GM06990 (cell line): ENCODE data around the gene SMOC2.

ENCODE experiments used
- DNase-seq: peaks from one replicate; pipeline ENCODE4 v3.0.0-alpha.2; 2011; ENCODE audit not compliant: insufficient read length; ENCODE audit errors: extremely low read depth
- H3K27me3 ChIP-seq: replicated peaks from 2 replicates; pipeline ENCODE4 v1.6.0; 2011; ENCODE audit warnings: low read length; ENCODE audit not compliant: control insufficient read depth, insufficient read depth
- H3K36me3 ChIP-seq: 2 replicates; pipeline ENCODE4 v1.5.1; 2011; ENCODE audit warnings: low read length; ENCODE audit not compliant: control insufficient read depth, insufficient read depth
- H3K4me3 ChIP-seq: replicated peaks from 2 replicates; pipeline ENCODE4 v1.5.1; 2011; ENCODE audit warnings: low read depth, mild to moderate bottlenecking, control low read depth, low read length
- TF ChIP-seq, protein P1 (sequence below): IDR thresholded peaks from 2 replicates; pipeline ENCODE4 v1.5.1; 2011; ENCODE audit warnings: low read length, control low read depth, mild to moderate bottlenecking, inconsistent platforms; ENCODE audit not compliant: insufficient read depth, poor library complexity, severe bottlenecking

SMOC2 gene

GRCh38 chr6:168412456-168412855 is 28.5 kb upstream of the SMOC2 start:
- TF ChIP-seq, protein P1, sequence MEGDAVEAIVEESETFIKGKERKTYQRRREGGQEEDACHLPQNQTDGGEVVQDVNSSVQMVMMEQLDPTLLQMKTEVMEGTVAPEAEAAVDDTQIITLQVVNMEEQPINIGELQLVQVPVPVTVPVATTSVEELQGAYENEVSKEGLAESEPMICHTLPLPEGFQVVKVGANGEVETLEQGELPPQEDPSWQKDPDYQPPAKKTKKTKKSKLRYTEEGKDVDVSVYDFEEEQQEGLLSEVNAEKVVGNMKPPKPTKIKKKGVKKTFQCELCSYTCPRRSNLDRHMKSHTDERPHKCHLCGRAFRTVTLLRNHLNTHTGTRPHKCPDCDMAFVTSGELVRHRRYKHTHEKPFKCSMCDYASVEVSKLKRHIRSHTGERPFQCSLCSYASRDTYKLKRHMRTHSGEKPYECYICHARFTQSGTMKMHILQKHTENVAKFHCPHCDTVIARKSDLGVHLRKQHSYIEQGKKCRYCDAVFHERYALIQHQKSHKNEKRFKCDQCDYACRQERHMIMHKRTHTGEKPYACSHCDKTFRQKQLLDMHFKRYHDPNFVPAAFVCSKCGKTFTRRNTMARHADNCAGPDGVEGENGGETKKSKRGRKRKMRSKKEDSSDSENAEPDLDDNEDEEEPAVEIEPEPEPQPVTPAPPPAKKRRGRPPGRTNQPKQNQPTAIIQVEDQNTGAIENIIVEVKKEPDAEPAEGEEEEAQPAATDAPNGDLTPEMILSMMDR: no peak
- no peaks in the 10 kb centered on the region for H3K27me3 ChIP-seq
- no peaks in the 10 kb centered on the region for H3K36me3 ChIP-seq
- no peak for DNase-seq
- no peak overlapping the region for H3K4me3 ChIP-seq

GRCh38 chr6:168413018-168413720 is 27.8 kb upstream of the SMOC2 start:
- H3K4me3 ChIP-seq: no peak overlapping the region
- no peaks in the 10 kb centered on the region for H3K36me3 ChIP-seq
- no peak for DNase-seq
- H3K27me3 ChIP-seq: no peaks in the 10 kb centered on the region
- TF ChIP-seq, protein P1: no peak

DNA sequence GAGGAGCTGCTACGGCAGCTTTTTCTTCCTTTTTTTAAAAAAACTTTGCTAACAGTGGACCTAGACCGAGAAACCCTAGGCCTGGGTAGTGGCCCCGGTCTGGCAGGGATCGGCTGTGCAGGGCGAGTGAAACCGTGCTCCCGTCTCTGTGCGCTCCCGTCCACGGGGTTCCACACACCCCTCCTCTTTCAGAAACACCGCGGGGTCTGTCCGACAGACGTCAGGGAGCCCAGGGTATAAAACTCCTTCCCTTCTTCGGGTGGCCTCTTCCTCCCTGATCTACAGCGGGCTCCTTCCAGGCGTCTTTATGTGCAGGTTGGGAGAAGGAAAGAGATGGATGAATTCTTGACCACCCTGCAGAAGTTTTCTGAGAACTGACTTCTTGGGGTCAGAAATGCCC is 27.1 kb upstream of the SMOC2 start:
- DNase-seq: no peak
- Histone ChIP-seq H3K36me3 (no peaks in the 10 kb centered on the region), H3K27me3 (no peaks in the 10 kb centered on the region), H3K4me3 (no peak overlapping the region)
- TF ChIP-seq, protein P1: no peak

- no peak overlapping the region for H3K4me3 ChIP-seq
- H3K36me3 ChIP-seq: no peaks in the 10 kb centered on the region
- DNase-seq: no peak
- H3K27me3 ChIP-seq: no peaks in the 10 kb centered on the region
- TF ChIP-seq, protein P1: no peak
Measured at GRCh38 chr6:168414336-168415097, 26.5 kb upstream of the SMOC2 start.

DNA sequence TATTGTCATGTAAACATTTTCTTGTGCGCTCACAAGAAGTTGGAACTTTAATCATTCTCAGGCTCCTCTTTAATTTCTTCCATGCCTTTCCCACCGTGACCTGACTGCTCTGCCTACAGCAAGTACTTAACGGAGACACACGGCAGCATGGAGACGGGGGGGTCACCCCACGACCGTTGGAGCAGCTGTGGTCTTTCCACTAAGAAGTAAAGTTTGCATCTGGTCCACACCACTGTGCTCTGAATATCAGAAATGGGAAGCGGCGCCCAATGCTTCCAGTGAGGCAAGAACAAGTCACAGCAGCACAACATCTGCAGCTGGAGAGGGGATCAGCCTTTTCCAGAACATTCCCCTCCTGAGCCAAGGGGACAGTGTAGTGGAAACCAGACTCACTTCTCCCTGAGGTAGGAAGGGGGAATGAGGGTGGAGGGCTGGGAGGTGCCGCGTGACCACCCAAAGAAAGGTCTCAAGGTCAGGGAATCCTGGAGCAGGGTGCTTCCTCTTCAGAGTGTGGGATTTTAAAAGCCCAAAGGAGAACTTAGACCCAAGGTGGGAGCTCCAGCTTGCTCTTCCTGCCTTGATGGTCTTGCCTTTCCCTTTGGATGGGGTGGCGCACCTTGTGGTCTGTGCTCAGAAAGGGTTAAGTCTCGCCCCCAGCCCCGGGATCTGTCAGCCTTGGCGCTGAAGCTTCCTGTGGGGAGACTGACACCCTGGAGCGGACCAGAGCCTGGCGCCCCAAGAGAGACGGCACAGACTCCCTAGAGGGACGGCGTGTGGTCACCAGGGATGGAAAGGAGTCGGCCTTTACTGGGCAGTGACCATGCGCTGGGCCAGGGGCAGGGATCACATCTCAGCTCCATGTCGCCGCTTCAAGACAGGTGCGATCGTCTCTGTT is 25.6 kb upstream of the SMOC2 start:
- TF ChIP-seq, protein P1: no peak
- H3K36me3 ChIP-seq: no peaks in the 10 kb centered on the region
- no peaks in the 10 kb centered on the region for H3K27me3 ChIP-seq
- H3K4me3 ChIP-seq: no peak overlapping the region
- no peak for DNase-seq
